Kidney epithelial cell (primary cell): ENCODE data around the gene SVBP. TPM values are rescaled to one million over a fixed set of nuclear protein-coding genes. Genes with fewer than 3 reads are reported as not detected.

Source experiments
- DNase-seq: peaks from one replicate; pipeline ENCODE4 v3.0.0-alpha.2; 2010; ENCODE audit warnings: low read depth
- H3K27me3 ChIP-seq: 2 replicates; pipeline ENCODE4 v1.6.0; 2011; ENCODE audit warnings: low read length; ENCODE audit not compliant: control insufficient read depth, insufficient read depth
- H3K36me3 ChIP-seq: 2 replicates; pipeline ENCODE4 v1.5.1; 2011; ENCODE audit warnings: low read length; ENCODE audit not compliant: control insufficient read depth, insufficient read depth
- H3K4me3 ChIP-seq: 2 replicates; pipeline ENCODE4 v1.5.1; 2011; ENCODE audit warnings: low read depth, mild to moderate bottlenecking, control low read depth, low read length
- total RNA-seq: library from RNA; depleted of rRNA; stranded (reverse); fragments of >200 nt; gene quantifications from 2 replicates; pipeline ENCODE4 v1.2.3, GENCODE V29; 2015
- TF ChIP-seq, protein P1 (sequence below): IDR thresholded peaks from 2 replicates; pipeline ENCODE4 v1.5.1; 2011; ENCODE audit warnings: mild to moderate bottlenecking, moderate library complexity, low read length, control low read depth, inconsistent platforms; ENCODE audit not compliant: insufficient read depth, poor library complexity, severe bottlenecking

SVBP gene
- total RNA-seq, 1 donor from 2014 or later: 39.7 TPM

DNA sequence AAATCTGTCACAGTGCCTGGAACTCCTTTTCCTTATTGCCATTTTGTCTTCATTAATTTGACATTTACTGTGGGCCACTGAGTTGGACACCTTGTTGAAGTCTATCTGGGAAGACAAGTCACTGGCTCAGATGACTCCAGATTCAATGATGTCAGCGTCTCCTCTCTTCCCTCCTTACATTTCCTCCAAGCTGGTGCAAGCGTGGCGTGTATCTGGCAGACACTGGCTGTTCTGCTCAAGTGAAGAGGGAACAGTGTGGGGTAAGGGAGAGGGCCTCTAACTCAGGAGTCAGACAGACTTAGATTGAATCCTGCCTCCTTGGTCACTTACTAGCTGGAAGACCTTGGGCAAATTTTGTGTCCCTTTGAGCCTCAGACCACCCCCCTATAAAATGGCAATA, 20.5 kb upstream of the SVBP start:
- TF ChIP-seq, protein P1, sequence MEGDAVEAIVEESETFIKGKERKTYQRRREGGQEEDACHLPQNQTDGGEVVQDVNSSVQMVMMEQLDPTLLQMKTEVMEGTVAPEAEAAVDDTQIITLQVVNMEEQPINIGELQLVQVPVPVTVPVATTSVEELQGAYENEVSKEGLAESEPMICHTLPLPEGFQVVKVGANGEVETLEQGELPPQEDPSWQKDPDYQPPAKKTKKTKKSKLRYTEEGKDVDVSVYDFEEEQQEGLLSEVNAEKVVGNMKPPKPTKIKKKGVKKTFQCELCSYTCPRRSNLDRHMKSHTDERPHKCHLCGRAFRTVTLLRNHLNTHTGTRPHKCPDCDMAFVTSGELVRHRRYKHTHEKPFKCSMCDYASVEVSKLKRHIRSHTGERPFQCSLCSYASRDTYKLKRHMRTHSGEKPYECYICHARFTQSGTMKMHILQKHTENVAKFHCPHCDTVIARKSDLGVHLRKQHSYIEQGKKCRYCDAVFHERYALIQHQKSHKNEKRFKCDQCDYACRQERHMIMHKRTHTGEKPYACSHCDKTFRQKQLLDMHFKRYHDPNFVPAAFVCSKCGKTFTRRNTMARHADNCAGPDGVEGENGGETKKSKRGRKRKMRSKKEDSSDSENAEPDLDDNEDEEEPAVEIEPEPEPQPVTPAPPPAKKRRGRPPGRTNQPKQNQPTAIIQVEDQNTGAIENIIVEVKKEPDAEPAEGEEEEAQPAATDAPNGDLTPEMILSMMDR: no peak
- DNase-seq: no peak
- Histone ChIP-seq H3K36me3 (no peaks in the 10 kb centered on the region), H3K4me3 (no peak overlapping the region), H3K27me3 (no peaks in the 10 kb centered on the region)

DNA sequence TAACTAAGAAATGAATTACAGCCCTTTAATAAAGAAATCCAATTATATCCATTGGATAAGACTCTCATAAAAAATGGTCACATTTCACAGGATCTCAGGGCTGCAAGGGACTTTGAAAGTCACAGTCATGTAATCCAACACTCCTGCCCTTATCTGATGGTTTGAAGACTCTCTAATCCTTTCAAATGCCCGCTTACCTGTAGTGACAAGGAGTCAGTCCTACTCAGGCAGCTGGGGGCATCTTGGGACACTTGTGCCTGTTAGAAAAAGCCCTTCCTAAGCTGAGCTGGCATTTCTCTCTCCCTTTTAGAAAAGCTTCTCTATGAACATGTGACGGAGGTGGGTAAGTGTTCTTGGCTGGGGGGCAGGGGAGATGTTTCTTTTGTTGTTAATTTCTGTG, 18.2 kb upstream of the SVBP start:
- H3K27me3 ChIP-seq: no peaks in the 10 kb centered on the region
- H3K4me3 ChIP-seq: no peak overlapping the region
- TF ChIP-seq, protein P1: no peak
- no peak for DNase-seq
- no peaks in the 10 kb centered on the region for H3K36me3 ChIP-seq

DNA sequence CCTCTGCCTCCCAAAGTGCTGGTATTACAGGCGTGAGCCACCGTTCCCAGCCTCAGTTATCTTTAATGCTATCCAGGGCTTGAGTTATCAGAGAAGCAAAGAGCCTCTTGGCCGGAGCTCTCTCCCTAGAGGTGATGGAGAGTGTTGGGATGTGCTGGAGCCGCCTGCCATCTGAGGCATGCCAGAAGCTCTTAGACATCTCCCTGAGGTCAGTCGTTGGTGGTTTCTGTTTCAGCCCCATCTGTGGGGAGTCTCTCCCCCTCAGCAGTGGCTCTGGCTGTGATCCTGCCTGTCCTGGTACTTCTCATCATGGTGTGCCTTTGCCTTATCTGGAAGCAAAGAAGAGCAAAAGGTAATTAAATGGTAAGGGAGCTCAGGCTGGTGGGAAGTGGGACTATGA, 17.6 kb upstream of the SVBP start:
- H3K36me3 ChIP-seq: no peaks in the 10 kb centered on the region
- H3K4me3 ChIP-seq: no peak overlapping the region
- TF ChIP-seq, protein P1: no peak
- no peaks in the 10 kb centered on the region for H3K27me3 ChIP-seq
- no peak for DNase-seq

DNA sequence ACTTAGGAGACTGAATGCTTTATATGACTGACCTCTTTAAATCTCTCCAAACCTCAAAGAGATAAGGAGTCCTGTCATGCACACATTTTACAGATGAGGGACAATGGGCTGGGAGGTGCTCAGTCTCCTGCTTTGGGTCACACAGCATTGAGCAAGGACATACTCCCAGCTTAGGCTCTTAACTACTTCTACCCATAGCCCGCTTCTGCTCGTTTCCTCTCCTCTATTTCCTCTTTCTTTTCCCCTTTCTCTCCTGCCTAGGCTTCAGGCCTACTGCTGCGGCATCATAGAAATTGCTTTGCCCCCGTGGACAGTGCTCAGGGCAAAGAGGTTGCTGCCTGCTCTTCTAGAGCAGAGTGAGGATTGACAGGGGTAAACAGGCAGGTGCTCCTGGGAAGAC, 16.8 kb upstream of the SVBP start:
- Histone ChIP-seq H3K27me3 (no peaks in the 10 kb centered on the region), H3K4me3 (no peak overlapping the region), H3K36me3 (no peaks in the 10 kb centered on the region)
- DNase-seq: no peak
- TF ChIP-seq, protein P1: no peak

- Histone ChIP-seq H3K4me3 (no peak overlapping the region), H3K36me3 (no peaks in the 10 kb centered on the region), H3K27me3 (no peaks in the 10 kb centered on the region)
- no peak for DNase-seq
- TF ChIP-seq, protein P1: no peak
Measured at GRCh38 chr1:42832641-42833240, 15.5 kb upstream of the SVBP start.

GRCh38 chr1:42831273-42831672, 14.1 kb upstream of the SVBP start:
- H3K36me3 ChIP-seq: no peaks in the 10 kb centered on the region
- DNase-seq: no peak
- no peaks in the 10 kb centered on the region for H3K27me3 ChIP-seq
- no peak overlapping the region for H3K4me3 ChIP-seq
- TF ChIP-seq, protein P1: no peak
